Motor neuron (in vitro differentiated cells): ENCODE measurements around the gene PRKCB. TPM values are rescaled to one million over a fixed set of nuclear protein-coding genes. Genes with fewer than 3 reads are reported as not detected.
"Not testable (repeated sequence)": the region's sequence is repeated elsewhere in the genome, so short reads cannot be mapped to it uniquely, and the experiment has no call there.

Experiments
- ATAC-seq, 8 experiments: fragments of 200-7000 bp; cut with Tn5 transposase; replicated peaks in 6 of 8; 2 replicates each; pipeline ENCODE4 v1.8.0; 2021; ENCODE audit warnings: mild to moderate bottlenecking in 8 of 8, moderate library complexity in 8 of 8
- H3K27ac ChIP-seq, 2 donors: fragments of 250-450 bp; sonication (Bioruptor Pico); 2 replicates each; pipeline ENCODE4 v1.9.0; 2021; ENCODE audit warnings: antibody characterized with exemption in 2 of 2, mild to moderate bottlenecking in 2 of 2, moderate library complexity in 1 of 2
- H3K4me1 ChIP-seq, 2 donors: fragments of 250-450 bp; sonication (Bioruptor Pico); replicated peaks in 1 of 2; 2 replicates each; pipeline ENCODE4 v1.6.1; 2021; ENCODE audit warnings: antibody characterized with exemption in 2 of 2, mild to moderate bottlenecking in 2 of 2, moderate library complexity in 1 of 2
- H3K4me3 ChIP-seq, 5 donors: fragments of 250-450 bp; sonication (Bioruptor Pico); 2 replicates each; pipeline ENCODE4 v1.9.0; 2021; ENCODE audit warnings: antibody characterized with exemption in 5 of 5, mild to moderate bottlenecking in 5 of 5, moderate library complexity in 4 of 5
- WGBS, 10 experiments: fragments of 450-650 bp; shearing (Covaris generic); methylation state at CpG; one replicate each; pipeline ENCODE4 v1.0.0; 2022; 5-methylcytosine and 5-hydroxymethylcytosine counted together
- in situ Hi-C, 9 experiments: fragments of 400-800 bp; cut with MboI; loops; one replicate each; pipeline ENCODE4 v1.15.0; 2021; ENCODE audit warnings: low sequenced_read_pairs in 9 of 9, low pct_unique_long_range_greater_than_20kb in 2 of 9; ENCODE audit not compliant: unreplicated experiment in 9 of 9
- total RNA-seq, 8 experiments: library from RNA; unstranded; fragments of 300-600 nt; gene quantifications; 2 replicates each; pipeline versions ENCODE4 v1.2.3 to v1.2.4, GENCODE V29; 2022

PRKCB gene
- total RNA-seq, 8 experiments from 2014 or later: 0.10 to 21.0 (median 4.8) TPM

- in situ Hi-C loops: no loop called here
- ATAC-seq: no peak
- H3K27ac ChIP-seq: no peak overlapping the region
- no peak overlapping the region for H3K4me3 ChIP-seq
- WGBS, 10 experiments: 0 to 80% (median 48%) methylated on average over 1 to 3 of the region's 4 CpGs; no CpG with 5 or more reads in 4 of the 10 experiments
- peaks cover 0 to 2% of the 10 kb centered on the region in 2 donors for H3K4me1 ChIP-seq
Observed at GRCh38 chr16:24203675-24204074, 367.9 kb downstream of the PRKCB start.

- H3K4me1 ChIP-seq: peaks cover 0 to 7% of the 10 kb centered on the region in 2 donors
- WGBS, 10 experiments: 0 to 90% (median 81%) methylated on average over 1 to 2 of the region's 2 CpGs; no CpG with 5 or more reads in 6 of the 10 experiments
- ATAC-seq: no peak
- no peak overlapping the region for H3K4me3 ChIP-seq
- in situ Hi-C loops: no loop called here
- H3K27ac ChIP-seq: no peak overlapping the region
Observed at GRCh38 chr16:24204150-24204665, 368.4 kb downstream of the PRKCB start.

- 0 to 100% (median 82%) methylated on average over 1 to 3 of the region's 3 CpGs; no CpG with 5 or more reads in 2 of the 10 experiments for WGBS, 10 experiments
- Histone ChIP-seq H3K4me1 (peaks cover 0 to 7% of the 10 kb centered on the region in 2 donors), H3K4me3 (no peak overlapping the region), H3K27ac (no peak overlapping the region)
- ATAC-seq: no peak
- in situ Hi-C loops: no loop called here
Observed at GRCh38 chr16:24206926-24207325, 371.1 kb downstream of the PRKCB start.

- in situ Hi-C loops: no loop called here
- Histone ChIP-seq H3K4me1 (peaks cover 0 to 7% of the 10 kb centered on the region in 2 donors), H3K4me3 (no peak overlapping the region), H3K27ac (peak overlapping the region in 1 of 2 donors; percentile 8)
- WGBS, 10 experiments: 0 to 60% (median 43%) methylated on average over 1 to 4 of the region's 5 CpGs; no CpG with 5 or more reads in 3 of the 10 experiments
- peak in 4 of 8 experiments; percentile 13 to 51 (median 18) for ATAC-seq
Observed at GRCh38 chr16:24208710-24209109, 372.9 kb downstream of the PRKCB start.

GRCh38 chr16:24214992-24215391 is 379.2 kb downstream of the PRKCB start:
- WGBS, 10 experiments: 11 to 100% (median 95%) methylated on average over 1 to 3 of the region's 3 CpGs; no CpG with 5 or more reads in 1 of the 10 experiments
- Histone ChIP-seq H3K4me1 (no peaks in the 10 kb centered on the region), H3K27ac (no peak overlapping the region), H3K4me3 (no peak overlapping the region)
- ATAC-seq: no peak
- in situ Hi-C loops: no loop called here

GRCh38 chr16:24216961-24217360 is 381.2 kb downstream of the PRKCB start:
- H3K4me3 ChIP-seq: no peak overlapping the region
- in situ Hi-C loops: no loop called here

GRCh38 chr16:24217461-24217860 is 381.7 kb downstream of the PRKCB start:
- ATAC-seq: no peak
- Histone ChIP-seq H3K4me1 (no peaks in the 10 kb centered on the region), H3K27ac (no peak overlapping the region), H3K4me3 (no peak overlapping the region)
- in situ Hi-C loops: no loop called here
- WGBS, 10 experiments: 14 to 85% (median 40%) methylated on average over 2 to 3 of the region's 3 CpGs; no CpG with 5 or more reads in 3 of the 10 experiments

More at GRCh38 chr16:24216961-24217360, 381.2 kb downstream of the PRKCB start:
- H3K4me1 ChIP-seq: no peaks in the 10 kb centered on the region
- no peak for ATAC-seq
- H3K27ac ChIP-seq: no peak overlapping the region

- H3K27ac ChIP-seq: no peak overlapping the region
- ATAC-seq: no peak
- no peaks in the 10 kb centered on the region for H3K4me1 ChIP-seq
- no peak overlapping the region for H3K4me3 ChIP-seq
- in situ Hi-C loops: no loop called here
- 0 to 100% (median 95%) methylated on average over 1 to 4 of the region's 4 CpGs; no CpG with 5 or more reads in 5 of the 10 experiments for WGBS, 10 experiments
Observed at GRCh38 chr16:24218299-24218698, 382.5 kb downstream of the PRKCB start.

- in situ Hi-C loops: no loop called here
- ATAC-seq: no peak
- no peaks in the 10 kb centered on the region for H3K4me1 ChIP-seq
- no peak overlapping the region for H3K4me3 ChIP-seq
- no peak overlapping the region for H3K27ac ChIP-seq
- WGBS, 10 experiments: 0 to 100% (median 63%) methylated on average over 1 to 2 of the region's 2 CpGs; no CpG with 5 or more reads in 4 of the 10 experiments
Observed at GRCh38 chr16:24221219-24221618, 385.4 kb downstream of the PRKCB start.

GRCh38 chr16:24228514-24228913 is 392.7 kb downstream of the PRKCB start:
- no peak overlapping the region for H3K27ac ChIP-seq
- in situ Hi-C loops: no loop called here
- ATAC-seq: no peak
- H3K4me1 ChIP-seq: no peaks in the 10 kb centered on the region
- WGBS, 10 experiments: 63 to 100% (median 84%) methylated on average over 1 to 5 of the region's 7 CpGs; no CpG with 5 or more reads in 4 of the 10 experiments
- H3K4me3 ChIP-seq: no peak overlapping the region

GRCh38 chr16:24232936-24233335 is 397.2 kb downstream of the PRKCB start:
- Histone ChIP-seq H3K4me1 (no peaks in the 10 kb centered on the region), H3K4me3 (no peak overlapping the region), H3K27ac (no peak overlapping the region)
- ATAC-seq: no peak
- 8 to 100% (median 86%) methylated on average over 1 to 2 of the region's 2 CpGs; no CpG with 5 or more reads in 1 of the 10 experiments for WGBS, 10 experiments
- in situ Hi-C loops: no loop called here

- H3K4me1 ChIP-seq: no peaks in the 10 kb centered on the region
- 25 to 100% (median 83%) methylated on average over 1 to 4 of the region's 5 CpGs; no CpG with 5 or more reads in 5 of the 10 experiments for WGBS, 10 experiments
- no peak overlapping the region for H3K4me3 ChIP-seq
- in situ Hi-C loops: no loop called here
- H3K27ac ChIP-seq: no peak overlapping the region
- no peak for ATAC-seq
Observed at GRCh38 chr16:24234737-24235136, 399.0 kb downstream of the PRKCB start.

GRCh38 chr16:24235806-24236205 is 400.0 kb downstream of the PRKCB start:
- no peak overlapping the region for H3K27ac ChIP-seq
- ATAC-seq: no peak
- no peak overlapping the region for H3K4me3 ChIP-seq
- WGBS, 10 experiments: 17 to 20% methylated on average over 1 of the region's 2 CpGs; no CpG with 5 or more reads in 8 of the 10 experiments
- in situ Hi-C loops: no loop called here
- H3K4me1 ChIP-seq: no peaks in the 10 kb centered on the region

- H3K4me1 ChIP-seq, H3K4me3 ChIP-seq, H3K27ac ChIP-seq, in situ Hi-C loops, ATAC-seq: not testable (repeated sequence)
- 0 to 48% (median 19%) methylated on average over 1 to 2 of the region's 2 CpGs; no CpG with 5 or more reads in 6 of the 10 experiments for WGBS, 10 experiments
Observed at GRCh38 chr16:24238846-24239245, 403.1 kb downstream of the PRKCB start.
